AG09319 (cell line): ENCODE results near the gene FAF2.
"Not testable (repeated sequence)": the region's sequence is repeated elsewhere in the genome, so short reads cannot be mapped to it uniquely, and the experiment has no call there.

Source experiments
- DNase-seq: peaks from one replicate; pipeline ENCODE4 v3.0.0-alpha.2; 2010; ENCODE audit warnings: low read depth; ENCODE audit errors: extremely low read depth
- TF ChIP-seq, protein P1 (sequence below): IDR thresholded peaks from 2 replicates; pipeline ENCODE4 v1.5.1; 2011; ENCODE audit warnings: low read depth, mild to moderate bottlenecking, inconsistent platforms, low read length, moderate library complexity

The FAF2 gene

DNA sequence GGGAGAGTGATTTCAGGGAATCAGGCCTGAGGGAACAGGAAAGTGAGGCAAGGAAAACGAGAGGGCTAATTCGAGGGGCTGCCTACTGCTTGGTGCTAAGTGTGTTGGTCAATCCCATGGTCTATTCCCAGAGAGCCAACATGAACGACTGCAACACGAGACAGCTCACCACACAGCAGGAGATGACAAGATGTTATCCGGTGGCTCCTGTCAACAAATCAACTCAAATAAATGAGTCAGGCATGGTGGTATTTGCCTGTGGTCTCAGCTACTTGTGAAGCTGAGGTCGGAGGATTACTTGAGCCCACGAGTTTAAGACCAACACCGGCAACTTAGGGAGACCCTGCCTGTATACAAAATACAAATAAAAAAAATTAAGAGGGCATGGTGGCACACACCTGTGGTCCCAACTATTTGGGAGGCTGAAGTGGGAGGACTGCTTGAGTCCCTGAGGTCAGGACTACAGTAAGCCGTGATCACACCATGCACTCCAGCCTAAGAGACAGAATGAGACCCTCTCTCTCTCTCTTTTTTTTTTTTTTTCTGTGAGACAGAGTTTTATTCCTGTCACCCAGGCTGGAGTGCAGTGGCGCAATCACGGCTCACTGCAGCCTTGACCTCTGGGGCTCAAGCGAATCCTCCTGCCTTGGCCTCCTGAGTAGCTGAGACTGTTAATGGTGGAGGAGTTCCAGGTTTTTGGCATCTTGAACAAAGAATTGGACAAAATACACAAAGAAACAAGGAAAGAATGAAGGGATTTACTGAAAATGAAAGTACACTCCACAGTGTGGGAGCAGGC lies 9.0 kb upstream of the FAF2 start:
- no peak for DNase-seq

DNA sequence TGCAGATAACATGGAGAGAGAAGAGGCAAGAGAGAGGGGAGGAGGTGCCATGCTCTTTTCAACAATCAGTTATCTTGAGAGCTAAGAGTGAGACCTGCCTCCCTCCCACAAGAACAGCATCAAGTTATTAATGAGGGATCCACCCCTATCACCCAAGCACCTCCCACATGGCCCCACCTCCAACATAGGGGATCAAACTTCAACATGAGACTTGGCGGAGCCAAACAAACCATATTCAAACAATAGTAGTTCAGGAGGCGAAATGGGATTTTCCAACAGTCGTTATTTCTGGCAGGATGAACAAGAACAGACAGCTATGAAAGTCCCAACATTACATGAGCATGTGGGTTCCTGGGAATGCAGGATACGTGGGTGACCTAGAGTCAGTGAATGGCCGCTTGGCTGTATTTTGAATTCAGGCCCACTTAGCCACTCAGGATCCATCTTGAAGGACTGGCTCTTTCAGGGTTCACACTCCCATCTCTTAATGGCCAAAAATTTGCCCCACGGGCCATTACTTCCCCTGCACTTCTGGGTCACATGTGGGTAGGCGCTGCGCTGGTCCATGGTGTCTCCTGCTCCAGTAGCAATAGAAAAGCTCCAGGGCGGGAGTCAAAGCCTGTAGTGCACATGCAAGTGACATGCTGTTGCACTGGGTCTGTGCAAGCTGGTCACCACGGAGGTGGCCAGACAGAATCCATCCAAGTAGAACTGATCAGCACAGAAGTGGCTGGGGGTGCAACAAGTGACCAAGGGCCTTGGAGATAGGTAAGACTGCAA lies 7.1 kb upstream of the FAF2 start:
- DNase-seq: no peak
- TF ChIP-seq, protein P1, sequence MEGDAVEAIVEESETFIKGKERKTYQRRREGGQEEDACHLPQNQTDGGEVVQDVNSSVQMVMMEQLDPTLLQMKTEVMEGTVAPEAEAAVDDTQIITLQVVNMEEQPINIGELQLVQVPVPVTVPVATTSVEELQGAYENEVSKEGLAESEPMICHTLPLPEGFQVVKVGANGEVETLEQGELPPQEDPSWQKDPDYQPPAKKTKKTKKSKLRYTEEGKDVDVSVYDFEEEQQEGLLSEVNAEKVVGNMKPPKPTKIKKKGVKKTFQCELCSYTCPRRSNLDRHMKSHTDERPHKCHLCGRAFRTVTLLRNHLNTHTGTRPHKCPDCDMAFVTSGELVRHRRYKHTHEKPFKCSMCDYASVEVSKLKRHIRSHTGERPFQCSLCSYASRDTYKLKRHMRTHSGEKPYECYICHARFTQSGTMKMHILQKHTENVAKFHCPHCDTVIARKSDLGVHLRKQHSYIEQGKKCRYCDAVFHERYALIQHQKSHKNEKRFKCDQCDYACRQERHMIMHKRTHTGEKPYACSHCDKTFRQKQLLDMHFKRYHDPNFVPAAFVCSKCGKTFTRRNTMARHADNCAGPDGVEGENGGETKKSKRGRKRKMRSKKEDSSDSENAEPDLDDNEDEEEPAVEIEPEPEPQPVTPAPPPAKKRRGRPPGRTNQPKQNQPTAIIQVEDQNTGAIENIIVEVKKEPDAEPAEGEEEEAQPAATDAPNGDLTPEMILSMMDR: no peak

More for the DNA sequence above, 9.0 kb upstream of the FAF2 start:
- TF ChIP-seq, protein P1: no peak

DNA sequence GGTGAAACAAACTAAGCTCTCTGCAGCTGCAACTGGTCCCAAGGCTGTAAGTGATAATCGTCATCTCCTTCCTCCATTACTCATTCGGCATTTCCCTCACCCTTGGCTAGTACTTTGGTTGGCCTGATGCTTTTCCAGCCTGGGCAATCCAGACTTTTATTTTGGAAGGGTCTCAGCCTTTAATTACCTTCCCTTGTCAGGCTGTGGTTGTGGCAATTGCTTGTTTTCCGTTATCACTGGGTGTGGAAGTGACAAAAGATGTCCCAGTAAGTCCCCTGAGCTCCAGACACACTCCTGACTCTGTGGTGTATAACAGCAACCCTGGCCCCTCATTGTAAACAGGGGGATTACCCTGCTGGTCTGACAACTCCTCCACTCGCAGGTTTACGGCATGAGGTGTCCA lies 6.3 kb upstream of the FAF2 start:
- no peak for DNase-seq

DNA sequence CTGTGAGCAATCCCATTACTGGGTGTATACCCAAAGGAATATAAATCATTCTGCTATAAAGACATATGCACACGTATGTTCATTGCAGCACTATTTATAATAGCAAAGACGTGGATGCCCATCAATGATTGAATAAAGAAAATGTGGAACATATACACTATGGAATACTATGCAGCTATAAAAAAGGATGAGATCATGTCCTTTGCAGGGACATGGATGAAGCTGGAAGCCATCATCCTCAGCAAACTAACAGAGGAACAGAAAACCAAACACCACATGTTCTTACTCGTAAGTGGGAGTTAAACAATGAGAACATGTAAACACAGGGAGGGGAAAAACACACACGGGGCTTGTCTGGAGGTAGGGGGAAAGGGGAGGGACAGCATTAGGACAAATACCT lies 5.3 kb upstream of the FAF2 start:
- DNase-seq: not testable (repeated sequence)

More for the DNA sequence above, 6.3 kb upstream of the FAF2 start:
- TF ChIP-seq, protein P1: no peak

DNA sequence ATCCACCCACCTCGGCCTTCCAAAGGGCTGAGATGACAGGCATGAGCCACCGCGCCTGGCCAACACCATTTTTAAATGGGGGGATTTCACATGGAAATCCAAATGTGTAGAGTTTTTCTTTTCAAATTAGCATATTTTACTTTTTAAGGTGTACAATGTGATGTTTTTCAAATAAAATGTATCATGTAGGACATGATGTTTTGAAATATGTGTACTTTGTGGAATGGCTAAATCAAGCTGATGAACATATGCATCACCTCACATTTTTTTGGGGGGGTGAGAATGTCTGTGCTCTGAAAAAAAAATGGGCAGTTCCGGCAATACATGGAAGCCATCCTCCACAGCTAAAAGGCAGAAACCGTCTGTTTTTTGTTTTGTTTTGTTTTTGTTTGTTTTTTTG lies 3.4 kb upstream of the FAF2 start:
- TF ChIP-seq, protein P1: no peak
- DNase-seq: no peak

DNA sequence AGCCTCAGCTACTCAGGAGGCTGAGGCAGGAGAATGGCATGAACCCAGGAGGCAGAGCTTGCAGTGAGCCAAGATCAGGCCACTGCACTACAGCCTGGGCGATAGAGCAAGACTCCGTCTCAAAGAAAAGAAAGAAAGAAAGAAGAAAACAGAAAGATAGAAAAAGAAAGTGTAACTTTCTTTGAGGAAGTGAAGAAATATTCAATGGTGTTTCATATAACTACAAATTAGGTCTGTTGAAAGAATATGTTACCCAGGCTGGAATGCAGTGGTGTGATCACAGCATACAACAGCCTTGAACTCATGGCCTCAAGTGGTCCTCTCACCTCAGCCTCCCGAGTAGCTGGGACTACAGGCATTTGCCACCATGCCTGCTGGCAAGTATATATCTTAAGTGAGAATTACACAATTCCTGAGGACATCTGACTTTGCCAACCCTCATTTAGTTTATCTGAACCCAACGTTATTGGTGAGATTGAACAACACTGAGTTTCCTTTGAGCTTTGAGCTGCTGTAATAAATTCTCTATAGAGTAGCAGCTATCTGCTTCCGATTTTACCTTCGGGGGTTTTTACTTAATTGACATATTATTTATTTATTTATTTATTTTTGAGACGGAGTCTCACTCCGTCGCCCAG lies 2.0 kb upstream of the FAF2 start:
- DNase-seq: no peak
- TF ChIP-seq, protein P1: no peak

DNA sequence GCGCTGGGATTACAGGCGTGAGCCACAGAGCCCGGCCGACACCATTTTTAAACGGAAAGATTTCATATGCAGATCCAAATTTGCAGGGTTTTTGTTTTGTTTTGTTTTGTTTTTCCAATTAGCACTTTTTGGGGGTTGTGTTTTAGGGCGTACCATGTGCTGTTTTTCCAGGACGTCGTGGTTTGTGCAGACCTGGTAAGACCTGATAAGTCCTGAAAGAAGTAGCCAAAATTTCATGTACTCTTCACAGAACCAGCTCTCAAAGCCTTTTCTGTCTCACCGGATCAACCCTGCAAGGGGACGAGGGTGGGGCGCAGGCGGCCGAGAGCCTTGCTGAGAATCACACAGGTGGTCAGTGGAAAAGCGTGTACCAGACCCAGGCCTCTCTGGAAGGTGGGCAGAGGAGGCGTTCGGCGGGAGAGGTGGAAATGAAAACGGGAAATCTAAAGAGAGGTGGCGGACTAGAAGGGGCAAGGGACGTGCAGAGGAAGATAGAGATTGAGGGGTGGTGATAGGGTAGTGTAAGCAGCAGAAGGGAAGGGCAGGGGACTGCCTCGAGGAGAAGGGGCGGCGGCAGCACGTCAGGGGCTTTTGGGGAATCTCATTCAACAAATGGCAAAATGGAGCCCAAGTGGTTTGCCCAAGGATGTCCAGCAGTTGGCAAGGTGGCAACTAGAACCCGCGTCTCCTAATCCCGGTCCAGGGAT lies 1.1 kb upstream of the FAF2 start:
- TF ChIP-seq, protein P1: no peak
- DNase-seq: no peak
